HG03064 (cell line): ENCODE results near the gene CAMTA1.

Experiments
- ATAC-seq: cut with Tn5 transposase; IDR thresholded peaks from one replicate; pipeline ENCODE4 v1.9.1; 2021; ENCODE audit warnings: low read depth; ENCODE audit not compliant: unreplicated experiment

Gene CAMTA1

DNA sequence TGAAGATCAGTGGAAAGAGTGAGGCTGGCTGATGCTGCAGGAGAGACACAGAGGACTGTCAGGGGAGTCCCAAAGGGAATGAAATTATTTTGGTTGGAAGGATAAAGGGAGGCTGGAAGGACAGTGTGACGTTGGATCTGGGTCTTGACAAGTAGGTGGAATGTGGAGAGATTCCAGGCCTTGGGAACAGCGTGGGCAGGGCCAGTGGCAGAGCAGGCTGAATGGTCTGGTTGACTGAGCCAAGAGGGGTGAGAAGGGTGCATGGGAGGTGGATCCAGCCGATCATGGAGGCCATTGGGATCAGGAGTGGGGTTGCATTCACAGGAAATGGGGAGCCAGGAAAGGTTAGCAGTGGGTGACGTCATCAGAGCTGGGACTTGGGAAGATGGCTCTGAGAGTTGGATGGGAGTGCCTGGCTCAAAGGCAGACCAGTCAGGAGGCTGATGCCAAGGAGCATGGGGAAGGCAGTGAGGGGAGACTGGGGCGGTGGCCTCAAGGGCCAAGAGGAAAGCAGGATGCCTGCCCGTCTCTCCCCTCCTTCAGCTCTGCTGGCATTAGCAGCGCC, 839.6 kb downstream of the CAMTA1 start:
- no peak for ATAC-seq

DNA sequence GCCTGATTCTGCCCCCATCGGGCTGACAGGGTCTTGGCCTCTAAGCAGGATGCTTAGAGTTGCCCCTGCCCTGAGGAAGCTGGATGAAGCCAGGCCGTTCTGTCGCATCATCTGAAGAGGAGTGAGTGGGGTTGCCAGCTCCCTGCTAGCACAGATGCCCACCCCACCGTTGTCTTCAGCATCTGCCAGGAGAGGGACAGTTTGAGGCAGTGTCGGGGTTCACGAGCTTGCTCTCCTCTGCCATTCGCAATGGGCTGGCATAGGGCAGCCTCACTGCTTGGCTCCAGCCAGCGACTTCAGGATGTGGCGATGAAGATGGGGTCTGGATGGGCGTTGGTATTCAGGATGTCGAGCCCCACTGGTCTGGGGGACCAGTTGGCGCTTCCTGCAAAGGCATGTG, 840.1 kb downstream of the CAMTA1 start:
- ATAC-seq = no peak

DNA sequence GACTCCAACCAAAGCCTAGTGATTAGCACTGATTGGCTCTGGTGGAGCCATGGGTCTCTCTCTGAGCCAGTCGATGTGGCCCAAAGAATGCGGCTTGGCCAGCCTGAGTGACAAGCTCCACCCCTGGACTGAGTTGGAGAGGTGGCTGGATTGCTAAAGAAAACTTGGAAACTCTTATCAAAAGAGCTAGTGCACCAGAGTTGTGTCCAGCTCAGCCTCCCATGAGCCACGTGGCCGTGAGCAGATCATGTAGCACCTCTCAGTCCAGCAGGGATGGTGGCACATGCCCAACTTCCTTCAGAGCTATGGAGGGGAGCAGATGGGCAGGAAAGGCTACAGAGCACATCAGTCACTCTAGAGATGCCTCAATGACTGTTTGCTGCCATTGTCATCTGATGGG, 843.0 kb downstream of the CAMTA1 start:
- ATAC-seq = no peak

DNA sequence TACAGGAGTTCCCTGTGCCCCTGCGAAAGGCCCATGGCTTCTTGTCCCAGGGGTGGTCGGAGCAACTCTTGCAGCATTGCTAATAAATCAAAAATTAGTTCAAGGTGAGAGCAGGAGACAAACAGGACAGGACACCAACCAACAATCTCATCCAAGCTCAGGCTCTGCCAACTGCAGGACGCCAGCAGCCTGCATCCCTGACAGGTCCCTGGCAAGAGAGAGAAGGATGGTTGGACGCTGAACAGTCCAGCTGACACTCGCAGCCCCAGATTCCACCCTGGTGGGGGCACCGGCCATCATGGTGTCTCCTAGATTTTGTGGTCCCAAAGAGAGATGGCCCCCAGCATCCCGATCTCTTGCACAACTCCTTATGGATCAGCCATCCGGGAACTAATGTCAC, 843.8 kb downstream of the CAMTA1 start:
- ATAC-seq = no peak

DNA sequence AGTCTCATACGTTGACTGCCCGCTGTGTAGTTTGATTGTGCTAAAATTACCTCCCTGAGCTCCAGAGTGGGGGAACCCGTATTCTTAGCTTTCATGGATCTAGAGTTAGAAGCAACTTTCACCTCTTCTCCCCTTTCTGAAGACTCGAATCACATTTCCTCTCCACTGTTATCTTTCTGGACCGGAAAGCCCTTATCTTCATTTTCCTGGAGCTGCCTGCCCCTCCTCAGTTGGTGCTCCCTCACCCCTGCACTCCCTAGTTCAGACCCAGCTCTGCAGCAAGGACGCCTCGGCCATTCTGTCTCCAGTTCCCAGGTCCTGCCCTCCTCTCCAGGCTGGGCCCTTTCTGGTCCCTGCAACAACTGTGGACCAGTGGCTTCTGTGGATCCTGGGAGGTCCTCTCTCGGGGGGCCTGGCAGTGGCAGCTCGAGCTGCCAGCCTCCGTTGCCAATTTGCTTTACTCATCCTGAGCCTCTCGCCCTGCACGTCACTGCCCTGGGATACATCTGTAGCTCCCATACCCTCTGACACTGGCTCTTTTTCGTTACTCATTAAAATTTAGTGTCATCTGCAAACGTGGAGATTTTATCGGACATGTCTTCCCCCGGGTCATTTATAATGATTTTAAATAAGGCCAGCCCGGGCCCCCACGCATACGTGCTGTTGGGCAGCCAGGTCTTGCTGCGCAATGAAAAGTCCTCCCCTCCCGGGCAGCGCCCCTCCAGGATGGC, 844.4 kb downstream of the CAMTA1 start:
- ATAC-seq = no peak

DNA sequence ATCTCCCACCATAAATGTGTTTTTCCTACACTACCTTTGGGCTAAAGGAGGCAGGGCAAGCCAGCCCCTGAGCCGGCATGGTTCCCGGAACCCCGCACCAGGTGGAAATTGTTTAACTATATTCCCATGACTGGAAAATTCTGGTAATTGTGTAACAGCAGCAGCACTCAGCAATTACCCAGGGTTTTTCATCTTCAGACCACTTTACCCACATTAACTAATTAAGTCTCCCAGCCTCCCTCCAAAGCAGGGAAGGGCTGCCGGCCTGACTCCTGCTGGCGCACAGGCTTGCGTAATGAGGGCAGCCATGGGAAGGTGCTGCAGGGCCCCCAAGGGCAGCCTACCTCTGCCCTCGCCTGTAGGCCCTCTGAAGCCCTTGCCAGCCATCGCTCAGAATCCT, 845.1 kb downstream of the CAMTA1 start:
- ATAC-seq = no peak

DNA sequence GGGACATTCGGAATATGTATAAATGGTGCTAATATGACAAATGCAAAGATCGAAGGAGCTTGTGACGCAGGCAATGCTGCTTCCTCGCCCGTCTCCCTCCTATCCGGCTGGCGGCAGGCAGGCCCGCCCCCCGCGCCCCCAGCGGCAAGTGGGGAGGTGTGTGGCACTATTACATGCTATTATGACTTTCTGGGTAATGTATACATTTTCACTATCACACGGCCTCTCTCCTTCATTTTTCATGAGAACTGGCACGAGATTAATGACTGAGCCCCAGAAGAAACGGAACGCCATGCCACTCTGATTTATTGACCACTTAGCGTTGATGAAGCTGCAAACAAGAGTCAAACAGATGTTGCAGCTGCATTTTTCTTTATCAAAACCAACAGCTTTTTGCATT, 846.9 kb downstream of the CAMTA1 start:
- no peak for ATAC-seq

DNA sequence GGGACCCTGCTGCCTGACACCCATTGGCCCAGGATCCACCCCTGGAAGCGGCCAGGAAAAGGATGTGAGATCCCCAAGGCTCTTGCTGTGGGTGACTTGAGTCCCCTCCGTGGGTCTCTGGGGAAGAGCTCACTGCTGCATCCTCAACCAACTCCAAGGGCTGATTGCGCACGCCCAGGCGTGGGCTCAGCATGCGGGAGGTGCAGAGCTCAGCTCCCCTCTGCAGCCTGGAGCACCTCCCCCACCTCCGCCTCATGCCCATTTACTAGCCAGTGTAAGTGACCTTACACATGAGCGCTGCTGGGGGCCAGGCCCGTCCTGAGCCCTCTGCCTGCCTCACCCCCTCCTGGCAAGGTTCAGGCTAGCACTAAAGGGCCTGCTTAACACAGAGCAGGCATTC, 847.4 kb downstream of the CAMTA1 start:
- ATAC-seq = no peak

DNA sequence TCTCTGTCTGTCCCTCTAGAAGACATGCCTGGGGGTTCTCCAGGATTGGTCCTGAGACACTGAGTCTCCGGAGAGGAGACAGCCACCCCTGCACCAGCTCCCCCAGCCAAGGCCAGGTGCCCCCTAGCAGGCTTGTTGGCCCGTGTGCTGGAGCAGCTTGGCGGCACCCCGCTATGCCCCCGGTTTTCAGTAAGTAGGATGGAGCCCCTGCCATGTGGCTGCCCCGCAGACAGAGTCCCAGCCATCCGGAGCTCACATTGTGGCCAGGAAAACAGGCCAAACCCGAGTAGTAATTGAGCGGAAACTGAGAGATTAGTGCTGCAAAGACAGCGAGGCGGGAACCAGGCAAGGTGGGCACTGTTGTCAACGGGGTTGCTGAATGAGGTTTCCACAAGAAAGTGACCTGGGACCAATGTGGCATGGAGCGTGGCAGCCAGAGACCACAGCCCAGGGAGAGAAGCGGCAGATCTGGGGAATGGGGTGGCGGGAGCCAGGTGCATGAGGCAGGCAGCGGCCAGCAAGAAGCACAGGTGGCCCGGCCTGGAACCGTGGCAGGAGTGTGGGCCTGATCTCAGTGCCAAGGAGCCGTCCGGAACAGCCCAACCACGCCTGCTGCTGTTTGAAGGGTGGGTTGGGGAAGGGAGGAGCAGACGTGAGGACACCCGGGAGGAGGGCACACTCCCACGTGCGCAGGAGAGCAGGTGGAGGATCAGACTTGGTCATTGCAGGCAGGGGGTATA, 848.4 kb downstream of the CAMTA1 start:
- no peak for ATAC-seq

DNA sequence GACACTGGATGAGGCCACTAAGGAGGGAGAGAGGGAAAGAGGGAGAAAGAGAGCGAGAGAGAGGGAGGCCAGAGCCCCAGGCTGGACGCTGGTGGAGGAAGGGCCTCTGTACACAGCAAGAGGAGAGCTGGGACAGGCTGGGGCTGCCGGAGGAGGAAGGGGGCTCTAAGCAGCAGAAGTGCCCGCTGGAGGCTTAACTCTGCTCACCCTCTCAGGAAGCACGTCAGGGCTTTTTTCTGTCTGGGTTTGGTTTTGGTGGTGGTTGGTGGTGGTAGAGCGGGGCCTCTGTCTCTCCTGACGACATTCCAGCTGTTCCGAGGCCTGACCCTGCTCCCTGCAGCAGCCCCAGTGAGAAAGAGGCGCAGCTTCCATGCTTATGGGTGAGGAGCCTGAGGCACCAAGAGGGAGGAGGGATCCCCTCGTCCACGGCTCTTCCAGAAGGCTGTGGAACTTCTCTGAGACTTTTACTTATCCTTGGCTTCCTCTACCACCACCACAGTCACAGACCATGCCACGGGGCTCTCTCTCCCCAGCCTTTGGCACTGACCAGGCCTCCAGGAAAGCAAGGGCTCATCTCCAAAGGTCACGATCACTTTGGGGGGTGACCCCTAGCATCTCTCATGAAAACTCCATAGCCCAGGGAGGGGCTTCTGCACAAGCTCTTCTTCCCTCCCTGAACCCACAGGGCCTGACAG, 849.4 kb downstream of the CAMTA1 start:
- ATAC-seq = no peak

DNA sequence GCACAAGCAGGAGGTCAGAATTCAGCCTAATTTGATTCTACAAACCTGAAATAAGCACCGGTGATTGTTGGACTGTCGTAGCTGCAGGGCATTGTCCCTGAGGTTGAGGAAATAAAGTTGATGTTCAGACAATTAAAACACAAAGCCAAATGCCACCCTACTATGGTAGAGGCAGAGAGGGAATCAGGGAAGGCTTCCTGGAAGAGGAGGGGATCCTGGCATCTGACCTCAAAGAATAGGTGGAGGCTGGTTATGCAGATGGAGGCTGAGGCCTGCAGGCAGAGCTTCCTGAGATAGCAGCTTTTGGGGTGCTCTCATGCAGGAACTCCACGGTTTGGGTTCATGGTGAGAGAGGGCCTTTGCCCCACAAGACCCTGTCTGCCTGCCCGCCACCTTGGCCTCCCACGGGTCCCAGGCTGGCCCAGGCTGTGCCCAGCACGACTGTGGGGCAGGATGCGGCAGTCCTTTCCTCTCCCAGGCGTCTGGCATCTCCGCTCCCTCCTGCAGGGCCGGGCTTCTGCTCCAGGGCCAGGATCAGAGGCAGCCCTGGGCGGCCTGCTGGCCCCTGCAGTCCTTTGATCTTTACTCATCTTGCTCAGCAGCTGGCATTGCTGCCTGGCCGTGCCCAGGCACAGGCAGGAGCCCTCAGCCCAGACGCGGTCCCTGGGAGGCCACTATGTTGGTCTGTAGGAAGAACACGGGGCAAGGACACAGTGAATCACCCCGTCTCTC, 851.7 kb downstream of the CAMTA1 start:
- no peak for ATAC-seq

DNA sequence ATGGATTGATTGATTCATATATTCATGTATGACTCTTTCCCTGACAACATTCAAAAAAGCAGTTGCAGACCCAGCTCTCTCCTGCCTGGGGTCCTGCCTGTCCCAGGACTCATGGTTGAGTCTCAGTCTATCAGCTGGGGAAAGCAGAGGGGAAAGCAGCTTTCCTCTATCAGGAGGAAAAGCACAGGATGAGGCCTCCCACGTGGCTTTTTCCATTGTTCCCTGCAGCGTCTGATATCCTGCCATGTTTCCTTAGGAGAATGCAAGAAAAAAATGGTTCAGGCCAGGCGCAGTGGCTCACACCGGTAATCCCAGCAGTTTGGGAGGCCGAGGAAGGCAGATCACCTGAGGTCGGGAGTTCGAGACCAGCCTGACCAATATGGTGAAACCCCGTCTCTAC, 852.8 kb downstream of the CAMTA1 start:
- no peak for ATAC-seq

DNA sequence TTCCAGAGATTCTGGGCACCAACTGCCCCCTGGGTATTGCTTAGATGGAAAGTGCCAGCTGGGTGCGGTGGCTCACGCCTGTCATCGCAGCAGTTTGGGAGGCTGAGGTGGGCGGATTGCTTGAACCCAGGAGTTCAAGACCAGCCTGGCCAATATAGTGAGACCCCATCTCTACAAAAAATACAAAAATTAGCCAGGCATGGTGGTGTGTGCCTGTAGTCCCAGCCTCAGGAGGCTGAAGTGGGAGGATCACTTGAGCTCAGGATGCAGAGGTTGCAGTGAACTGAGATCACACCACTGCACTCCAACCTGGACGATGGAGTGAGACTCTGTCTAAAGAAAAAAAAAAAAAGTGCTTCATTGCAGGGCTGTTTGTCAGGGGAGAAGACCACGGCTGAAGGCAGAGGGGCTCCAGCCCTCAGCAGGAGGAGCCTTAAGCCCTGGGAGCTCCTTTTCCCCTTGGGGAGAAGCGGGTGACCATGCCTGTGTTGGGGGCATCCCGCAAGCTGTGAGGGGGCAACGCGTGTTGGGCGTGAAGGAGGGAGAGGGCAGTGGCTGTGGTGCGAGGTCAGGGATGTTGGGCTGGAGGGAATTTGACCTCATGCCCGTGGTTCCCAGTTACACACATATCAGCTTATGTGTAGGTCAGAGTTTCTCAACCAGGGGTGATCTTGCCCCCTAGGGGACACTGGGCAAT, 854.3 kb downstream of the CAMTA1 start:
- no peak for ATAC-seq

DNA sequence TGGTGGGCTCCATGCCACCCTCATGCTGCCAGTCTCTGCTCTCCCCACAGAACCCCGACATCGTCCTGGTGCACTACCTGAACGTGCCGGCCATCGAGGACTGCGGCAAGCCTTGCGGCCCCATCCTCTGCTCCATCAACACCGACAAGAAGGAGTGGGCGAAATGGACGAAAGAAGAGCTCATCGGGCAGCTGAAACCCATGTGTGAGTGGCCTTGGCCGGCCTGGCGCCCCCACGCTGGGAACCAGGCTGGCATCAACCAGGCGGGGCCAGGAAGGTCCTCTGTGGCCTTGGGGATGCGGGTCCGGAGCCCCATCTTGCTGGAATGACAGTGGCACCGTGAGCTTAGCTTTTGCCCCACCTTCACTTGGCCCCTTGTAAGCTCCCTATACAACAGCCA, 855.1 kb downstream of the CAMTA1 start:
- ATAC-seq = no peak

DNA sequence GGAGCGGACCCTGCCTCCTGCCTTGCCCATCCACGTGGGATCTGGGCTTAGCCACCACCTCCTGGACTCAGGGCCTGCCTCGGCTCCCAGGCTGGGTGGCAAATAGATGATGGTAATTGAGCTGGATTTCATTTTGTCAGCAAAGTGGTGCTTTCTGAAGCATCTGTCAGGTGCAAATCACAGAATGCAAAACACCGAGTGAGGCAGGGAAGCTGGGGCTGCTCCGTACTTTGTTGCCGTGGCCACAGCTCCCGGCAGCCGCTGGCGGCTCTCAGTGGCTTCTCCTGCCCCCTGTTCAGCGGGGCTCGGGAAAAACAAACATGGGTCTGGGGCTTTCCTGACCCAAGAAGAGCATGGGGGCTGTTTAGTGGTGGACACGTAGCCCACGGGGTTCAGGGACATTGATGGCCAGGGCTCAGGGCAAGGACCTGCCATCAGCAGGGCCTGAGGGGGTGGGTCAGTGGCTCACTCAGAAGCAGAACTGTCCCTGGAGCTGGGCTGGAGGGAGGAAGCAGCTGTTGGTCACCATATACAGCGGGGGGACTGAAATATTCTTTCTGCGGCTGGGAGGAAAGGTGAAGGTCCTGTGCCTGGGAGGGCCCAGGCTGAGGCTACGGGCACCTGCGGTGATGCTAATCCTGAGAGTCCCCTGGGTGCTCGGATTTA, 855.8 kb downstream of the CAMTA1 start:
- ATAC-seq = no peak

DNA sequence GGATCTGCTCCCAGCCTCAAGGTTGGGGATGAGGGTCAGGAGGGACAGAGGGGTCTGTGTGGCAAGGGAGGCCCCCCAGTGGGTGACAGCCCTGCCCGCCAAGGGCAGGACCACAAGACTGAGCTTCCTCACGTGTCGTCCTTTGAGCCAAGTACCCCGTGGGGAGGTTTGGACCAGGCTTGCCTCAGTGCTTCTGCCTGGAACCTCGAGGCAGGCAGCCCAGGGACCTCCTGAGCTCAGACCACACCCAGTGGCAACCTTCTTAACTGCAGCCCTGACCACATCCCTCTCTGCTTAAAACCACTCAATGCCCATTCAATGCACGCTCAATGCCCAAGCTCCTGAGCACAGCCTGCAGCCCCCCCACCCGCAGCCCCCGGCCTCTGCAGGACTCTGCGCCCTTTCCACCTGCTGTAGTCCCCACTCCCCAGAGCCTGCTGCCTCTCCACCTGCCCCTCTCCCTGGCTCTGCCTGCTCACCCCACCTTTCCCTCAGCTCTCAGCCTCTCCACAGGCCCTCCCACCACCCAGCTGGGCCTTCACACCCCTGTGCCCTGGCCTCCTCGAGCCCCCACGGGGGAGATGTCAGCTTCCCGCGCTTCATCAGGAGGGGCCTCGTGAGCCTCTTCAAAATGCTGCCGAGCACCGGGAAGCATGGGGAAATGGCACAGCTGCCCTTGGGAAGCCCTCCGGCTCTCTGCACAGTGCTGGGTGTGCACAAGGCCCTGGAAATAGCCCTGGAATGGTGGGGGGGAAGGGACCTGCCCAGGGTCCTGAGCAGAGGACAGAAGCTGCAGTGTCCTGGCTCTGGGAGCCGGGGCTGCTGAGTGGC, 856.5 kb downstream of the CAMTA1 start:
- ATAC-seq = no peak

DNA sequence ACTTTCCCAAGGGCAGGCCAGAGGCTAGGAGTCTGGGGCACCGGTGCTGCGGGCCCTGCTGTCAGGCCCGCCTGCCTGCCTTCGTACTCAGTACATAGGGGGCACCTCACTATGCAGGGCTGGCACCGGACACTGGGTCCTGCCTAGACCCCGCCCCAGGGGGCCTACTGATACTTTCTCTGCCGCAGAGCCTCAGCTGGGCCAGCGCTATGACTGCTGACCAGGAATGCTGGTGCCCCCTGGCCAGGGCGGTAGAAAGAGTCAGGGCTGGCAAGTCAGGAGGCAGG, 857.1 kb downstream of the CAMTA1 start:
- no peak for ATAC-seq

DNA sequence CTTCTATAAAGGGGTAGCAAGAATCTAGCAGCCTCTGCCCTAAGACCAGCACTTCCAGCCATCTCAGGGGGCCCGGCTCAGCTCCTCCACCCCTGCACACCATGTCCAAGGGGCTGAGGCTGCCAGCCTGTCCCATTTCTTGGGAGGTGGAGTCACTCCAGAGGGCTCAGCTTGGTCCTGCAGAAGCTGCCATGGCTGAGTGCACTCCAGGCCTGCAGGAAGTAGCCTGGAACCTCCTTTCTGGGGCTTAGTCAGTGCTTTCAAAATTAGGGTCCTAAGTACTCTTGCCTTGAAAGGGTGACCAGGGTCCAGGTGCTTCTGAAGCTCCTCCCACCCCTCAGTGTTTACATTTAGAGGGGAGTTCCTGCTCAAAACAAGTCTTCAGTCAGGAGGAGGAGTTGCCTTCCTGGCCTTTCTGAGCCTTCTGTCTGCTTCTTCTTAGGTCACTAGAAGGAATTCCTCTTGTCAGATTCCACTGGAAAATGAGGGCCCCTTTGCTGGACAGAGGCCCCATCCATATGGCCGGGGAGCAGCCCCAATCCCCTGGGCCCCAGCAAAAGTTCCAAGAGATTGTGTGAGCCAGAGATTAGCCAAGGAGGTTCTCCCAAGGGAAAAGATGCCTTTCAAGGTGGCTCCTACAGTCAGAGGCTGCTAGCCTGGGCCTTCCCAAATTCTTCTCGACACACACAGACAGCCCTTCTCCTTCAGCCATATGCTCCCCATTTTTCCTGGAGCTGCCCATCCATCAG, 857.7 kb downstream of the CAMTA1 start:
- ATAC-seq = no peak
